HG03460 (cell line): ENCODE measurements around the gene PHF2.

Experiments
- ATAC-seq: cut with Tn5 transposase; IDR thresholded peaks from one replicate; pipeline ENCODE4 v1.9.1; 2021; ENCODE audit not compliant: unreplicated experiment

Gene PHF2

GRCh38 chr9:93622691-93623090 lies 46.3 kb downstream of the PHF2 start:
- ATAC-seq: no peak

- ATAC-seq: no peak
These were observed 47.4 kb downstream of the PHF2 start for GRCh38 chr9:93623753-93624152.

- no peak for ATAC-seq
These were observed 48.0 kb downstream of the PHF2 start for GRCh38 chr9:93624431-93624834.

GRCh38 chr9:93624977-93625376 lies 48.6 kb downstream of the PHF2 start:
- ATAC-seq: no peak

GRCh38 chr9:93629920-93630319 lies 53.5 kb downstream of the PHF2 start:
- ATAC-seq: no peak

- ATAC-seq: no peak
These were observed 54.5 kb downstream of the PHF2 start for GRCh38 chr9:93630806-93631411.

- ATAC-seq: no peak
These were observed 57.3 kb downstream of the PHF2 start for GRCh38 chr9:93633492-93634221.

- no peak for ATAC-seq
These were observed 58.2 kb downstream of the PHF2 start for GRCh38 chr9:93634311-93635185.

- ATAC-seq: no peak
These were observed 59.1 kb downstream of the PHF2 start for GRCh38 chr9:93635186-93636107.

GRCh38 chr9:93636172-93636661 lies 59.8 kb downstream of the PHF2 start:
- no peak for ATAC-seq

- no peak for ATAC-seq
These were observed 60.3 kb downstream of the PHF2 start for GRCh38 chr9:93636667-93637066.

- ATAC-seq: no peak
These were observed 61.5 kb downstream of the PHF2 start for GRCh38 chr9:93637886-93638285.

GRCh38 chr9:93640027-93640426 lies 63.6 kb downstream of the PHF2 start:
- ATAC-seq: no peak

GRCh38 chr9:93642961-93643360 lies 66.6 kb downstream of the PHF2 start:
- no peak for ATAC-seq

GRCh38 chr9:93644397-93645088 lies 68.2 kb downstream of the PHF2 start:
- no peak for ATAC-seq

- ATAC-seq: no peak
These were observed 68.9 kb downstream of the PHF2 start for GRCh38 chr9:93645149-93645889.

- no peak for ATAC-seq
These were observed 69.7 kb downstream of the PHF2 start for GRCh38 chr9:93645921-93646639.

GRCh38 chr9:93646640-93647178 lies 70.3 kb downstream of the PHF2 start:
- no peak for ATAC-seq
